Peyer's patch (tissue), 4 donors: ENCODE results near the gene GP1BA. TPM values are rescaled to one million over a fixed set of nuclear protein-coding genes. Genes with fewer than 3 reads are reported as not detected.

Experiments
- DNase-seq, 3 donors: peaks; one replicate each; pipeline ENCODE4 v3.0.0-alpha.2; 2017 to 2019
- H3K27ac ChIP-seq, 4 donors: fragments of 200-600 bp; sonication (generic); one replicate each; pipeline ENCODE4 v1.5.1; 2016 to 2019
- H3K27me3 ChIP-seq, 2 donors: fragments of 200-600 bp; sonication (generic); one replicate each; pipeline ENCODE4 v1.5.1; 2019
- H3K36me3 ChIP-seq, 3 donors: fragments of 200-600 bp; sonication (generic); one replicate each; pipeline ENCODE4 v1.5.1; 2016 to 2019
- H3K4me1 ChIP-seq, 4 donors: fragments of 200-600 bp; sonication (generic); one replicate each; pipeline ENCODE4 v1.5.1; 2016 to 2019
- H3K4me3 ChIP-seq, 4 donors: fragments of 200-600 bp; sonication (generic); 1 replicate in 3 of 4; 2 replicates in 1 of 4; pipeline ENCODE4 v1.5.1; 2016 to 2019; ENCODE audit warnings: mild to moderate bottlenecking in 1 of 4
- H3K9me3 ChIP-seq, 4 donors: fragments of 200-600 bp; sonication (generic); one replicate each; pipeline ENCODE4 v1.5.1; 2016 to 2019; ENCODE audit warnings: mild to moderate bottlenecking in 1 of 4
- POLR2A ChIP-seq, 2 donors: fragments of 450-650 bp; IDR thresholded peaks; one replicate each; pipeline ENCODE4 v1.5.1; 2017; ENCODE audit warnings: antibody characterized with exemption in 2 of 2, mild to moderate bottlenecking in 2 of 2, moderate library complexity in 2 of 2
- total RNA-seq, 4 donors: library from RNA; depleted of rRNA; stranded (reverse); fragments of >200 nt; gene quantifications; one replicate each; pipeline ENCODE4 v1.1.0, GENCODE V29; 2016
- TF ChIP-seq, protein P1 (sequence below), 6 experiments: fragments of 450-650 bp in 4 of 6; fragments of 200-600 bp in 2 of 6; sonication (generic) in 1 of 6; IDR thresholded peaks; one replicate each; pipeline ENCODE4 v1.5.1; 2017 to 2019; ENCODE audit warnings: antibody characterized with exemption in 6 of 6, mild to moderate bottlenecking in 3 of 6, moderate library complexity in 1 of 6

The GP1BA gene
- total RNA-seq, 4 donors from 2014 or later = not detected

DNA sequence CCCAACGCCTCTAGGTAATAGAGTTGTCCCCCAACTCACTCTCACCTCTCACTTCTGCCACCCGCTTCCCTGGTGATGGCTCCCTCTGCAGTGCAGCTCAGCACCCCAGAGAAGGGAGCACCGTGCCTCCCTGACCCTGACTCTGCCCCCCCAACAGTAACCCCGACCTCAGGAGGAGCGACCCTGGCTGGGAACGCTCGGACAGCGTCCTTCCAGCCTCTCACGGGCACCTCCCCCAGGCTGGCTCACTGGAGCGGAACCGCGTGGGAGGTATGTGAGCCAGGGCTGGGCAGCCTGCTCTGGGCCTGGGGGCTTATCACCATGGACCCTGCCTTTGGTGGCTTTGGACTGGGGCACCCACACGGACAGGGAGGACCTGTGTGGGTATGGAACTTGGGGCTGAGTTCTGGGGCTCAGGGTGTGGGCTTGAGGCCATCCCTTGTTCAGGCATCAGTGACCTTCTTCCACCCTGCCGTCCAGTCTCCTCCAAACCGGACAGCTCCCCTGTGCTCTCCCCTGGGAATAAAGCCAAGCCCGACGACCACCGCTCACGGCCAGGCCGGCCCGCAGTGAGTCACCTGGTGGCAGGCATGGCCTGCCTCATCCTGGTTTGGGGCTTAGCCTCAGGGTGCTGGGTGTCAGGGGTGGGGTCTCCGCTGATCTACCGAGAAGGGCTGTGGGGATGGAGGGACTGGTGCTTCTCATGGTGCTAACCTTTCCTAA is 39.4 kb upstream of the GP1BA start:
- Histone ChIP-seq H3K4me1 (no peaks in the 10 kb centered on the region), H3K4me3 (no peak overlapping the region), H3K27ac (no peak overlapping the region), H3K36me3 (peaks cover 0 to 90% (median 0%) of the 10 kb centered on the region in 3 donors), H3K27me3 (no peaks in the 10 kb centered on the region), H3K9me3 (no peaks in the 10 kb centered on the region)
- TF ChIP-seq, protein P1, sequence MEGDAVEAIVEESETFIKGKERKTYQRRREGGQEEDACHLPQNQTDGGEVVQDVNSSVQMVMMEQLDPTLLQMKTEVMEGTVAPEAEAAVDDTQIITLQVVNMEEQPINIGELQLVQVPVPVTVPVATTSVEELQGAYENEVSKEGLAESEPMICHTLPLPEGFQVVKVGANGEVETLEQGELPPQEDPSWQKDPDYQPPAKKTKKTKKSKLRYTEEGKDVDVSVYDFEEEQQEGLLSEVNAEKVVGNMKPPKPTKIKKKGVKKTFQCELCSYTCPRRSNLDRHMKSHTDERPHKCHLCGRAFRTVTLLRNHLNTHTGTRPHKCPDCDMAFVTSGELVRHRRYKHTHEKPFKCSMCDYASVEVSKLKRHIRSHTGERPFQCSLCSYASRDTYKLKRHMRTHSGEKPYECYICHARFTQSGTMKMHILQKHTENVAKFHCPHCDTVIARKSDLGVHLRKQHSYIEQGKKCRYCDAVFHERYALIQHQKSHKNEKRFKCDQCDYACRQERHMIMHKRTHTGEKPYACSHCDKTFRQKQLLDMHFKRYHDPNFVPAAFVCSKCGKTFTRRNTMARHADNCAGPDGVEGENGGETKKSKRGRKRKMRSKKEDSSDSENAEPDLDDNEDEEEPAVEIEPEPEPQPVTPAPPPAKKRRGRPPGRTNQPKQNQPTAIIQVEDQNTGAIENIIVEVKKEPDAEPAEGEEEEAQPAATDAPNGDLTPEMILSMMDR (IDR thresholded peaks at IDR 0.05) = no peak
- no peak for TF ChIP-seq POLR2A (IDR thresholded peaks at IDR 0.05)
- DNase-seq = no peak

DNA sequence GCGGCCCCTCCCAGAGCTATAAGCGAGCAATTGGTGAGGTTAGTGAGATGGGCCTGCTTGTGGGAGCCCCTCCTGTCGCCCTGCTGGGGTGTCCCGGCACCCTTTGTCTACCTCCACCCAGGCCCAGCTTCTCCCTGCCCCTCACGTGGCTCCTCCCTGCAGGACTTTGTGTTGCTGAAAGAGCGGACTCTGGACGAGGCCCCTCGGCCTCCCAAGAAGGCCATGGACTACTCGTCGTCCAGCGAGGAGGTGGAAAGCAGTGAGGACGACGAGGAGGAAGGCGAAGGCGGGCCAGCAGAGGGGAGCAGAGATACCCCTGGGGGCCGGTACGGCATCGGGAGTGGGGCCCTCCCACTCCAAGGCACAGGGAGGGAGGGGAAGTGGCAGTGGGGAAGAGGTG is 38.8 kb upstream of the GP1BA start:
- peaks cover 0 to 84% (median 0%) of the 10 kb centered on the region in 3 donors for H3K36me3 ChIP-seq
- no peak for DNase-seq
- no peak overlapping the region for H3K4me3 ChIP-seq

DNA sequence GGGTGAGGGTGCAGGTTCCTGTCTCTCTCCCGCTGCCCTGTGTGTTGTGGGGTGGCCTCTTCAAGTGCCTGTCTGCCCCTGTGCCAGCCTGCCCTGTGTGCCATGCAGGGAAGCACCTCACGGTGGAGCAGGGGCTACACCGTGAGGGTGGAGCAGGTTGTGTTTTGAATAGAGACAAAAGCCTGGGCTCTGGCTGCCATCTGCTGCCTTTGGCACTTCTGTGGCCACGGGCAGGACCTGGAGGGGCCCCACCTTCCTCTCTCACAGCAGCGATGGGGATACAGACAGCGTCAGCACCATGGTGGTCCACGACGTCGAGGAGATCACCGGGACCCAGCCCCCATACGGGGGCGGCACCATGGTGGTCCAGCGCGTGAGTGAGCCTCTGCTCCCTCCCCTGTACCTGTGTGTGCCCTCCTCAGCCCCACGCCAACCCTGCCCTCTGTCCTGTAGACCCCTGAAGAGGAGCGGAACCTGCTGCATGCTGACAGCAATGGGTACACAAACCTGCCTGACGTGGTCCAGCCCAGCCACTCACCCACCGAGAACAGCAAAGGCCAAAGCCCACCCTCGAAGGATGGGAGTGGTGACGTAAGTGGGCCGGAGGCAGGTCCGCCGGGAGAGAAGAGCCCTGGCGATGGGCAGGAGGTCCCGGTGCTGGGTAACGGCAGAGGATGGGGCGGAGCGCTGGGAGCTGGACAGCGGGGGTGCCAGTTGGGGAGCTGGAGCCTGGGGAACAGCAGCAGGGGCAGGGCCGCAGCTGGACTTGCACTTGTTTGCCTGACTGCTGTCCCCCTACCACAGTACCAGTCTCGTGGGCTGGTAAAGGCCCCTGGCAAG is 38.1 kb upstream of the GP1BA start:
- peaks cover 0 to 82% (median 0%) of the 10 kb centered on the region in 3 donors for H3K36me3 ChIP-seq
- H3K4me3 ChIP-seq = no peak overlapping the region
- H3K27me3 ChIP-seq = no peaks in the 10 kb centered on the region
- H3K4me1 ChIP-seq = peaks cover 0 to 4% (median 1%) of the 10 kb centered on the region in 4 donors
- TF ChIP-seq, protein P1 (IDR thresholded peaks at IDR 0.05) = no peak
- no peak for TF ChIP-seq POLR2A (IDR thresholded peaks at IDR 0.05)
- H3K9me3 ChIP-seq = no peaks in the 10 kb centered on the region
- DNase-seq = no peak
- no peak overlapping the region for H3K27ac ChIP-seq

More for the DNA sequence above, 38.8 kb upstream of the GP1BA start:
- no peak overlapping the region for H3K27ac ChIP-seq
- no peaks in the 10 kb centered on the region for H3K27me3 ChIP-seq
- no peaks in the 10 kb centered on the region for H3K9me3 ChIP-seq
- no peaks in the 10 kb centered on the region for H3K4me1 ChIP-seq
- no peak for TF ChIP-seq POLR2A (IDR thresholded peaks at IDR 0.05)
- TF ChIP-seq, protein P1 (IDR thresholded peaks at IDR 0.05) = no peak

DNA sequence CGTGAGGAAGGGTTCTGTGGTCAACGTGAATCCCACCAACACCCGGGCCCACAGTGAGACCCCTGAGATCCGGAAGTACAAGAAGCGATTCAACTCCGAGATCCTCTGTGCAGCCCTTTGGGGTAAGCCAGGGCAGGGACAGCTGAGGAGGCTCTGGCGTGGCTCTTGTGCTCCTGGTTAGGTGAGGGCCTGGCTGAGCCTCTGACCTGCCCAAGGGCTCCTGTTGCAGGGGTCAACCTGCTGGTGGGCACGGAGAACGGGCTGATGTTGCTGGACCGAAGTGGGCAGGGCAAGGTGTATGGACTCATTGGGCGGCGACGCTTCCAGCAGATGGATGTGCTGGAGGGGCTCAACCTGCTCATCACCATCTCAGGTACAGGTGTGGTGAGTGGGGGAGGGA is 37.0 kb upstream of the GP1BA start:
- H3K27me3 ChIP-seq = no peaks in the 10 kb centered on the region
- no peak for DNase-seq
- no peak overlapping the region for H3K27ac ChIP-seq
- no peak overlapping the region for H3K4me3 ChIP-seq
- H3K4me1 ChIP-seq = peaks cover 0 to 13% (median 5%) of the 10 kb centered on the region in 4 donors
- TF ChIP-seq POLR2A (IDR thresholded peaks at IDR 0.05) = no peak
- TF ChIP-seq, protein P1 (IDR thresholded peaks at IDR 0.05) = no peak
- H3K9me3 ChIP-seq = no peaks in the 10 kb centered on the region
- H3K36me3 ChIP-seq = peaks cover 0 to 73% (median 0%) of the 10 kb centered on the region in 3 donors

DNA sequence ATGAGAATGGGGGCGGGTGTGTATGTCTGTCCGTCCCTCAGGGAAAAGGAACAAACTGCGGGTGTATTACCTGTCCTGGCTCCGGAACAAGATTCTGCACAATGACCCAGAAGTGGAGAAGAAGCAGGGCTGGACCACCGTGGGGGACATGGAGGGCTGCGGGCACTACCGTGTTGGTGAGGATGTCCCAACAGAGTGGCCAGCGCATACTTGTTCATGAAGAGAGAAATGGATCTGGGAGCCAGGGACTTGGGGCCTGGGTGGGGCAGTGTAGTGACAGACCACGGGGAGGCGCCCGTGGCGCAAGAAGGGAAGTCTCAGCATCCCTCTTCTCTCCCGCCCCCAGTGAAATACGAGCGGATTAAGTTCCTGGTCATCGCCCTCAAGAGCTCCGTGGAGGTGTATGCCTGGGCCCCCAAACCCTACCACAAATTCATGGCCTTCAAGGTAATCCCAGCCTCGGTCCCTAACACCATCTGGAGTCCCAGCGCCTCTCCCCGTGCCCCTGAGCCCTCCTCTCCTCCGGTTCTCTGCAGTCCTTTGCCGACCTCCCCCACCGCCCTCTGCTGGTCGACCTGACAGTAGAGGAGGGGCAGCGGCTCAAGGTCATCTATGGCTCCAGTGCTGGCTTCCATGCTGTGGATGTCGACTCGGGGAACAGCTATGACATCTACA is 36.3 kb upstream of the GP1BA start:
- no peak for DNase-seq
- Histone ChIP-seq H3K27ac (no peak overlapping the region), H3K4me3 (no peak overlapping the region), H3K27me3 (no peaks in the 10 kb centered on the region), H3K36me3 (peaks cover 0 to 67% (median 0%) of the 10 kb centered on the region in 3 donors), H3K9me3 (no peaks in the 10 kb centered on the region), H3K4me1 (peaks cover 0 to 20% (median 8%) of the 10 kb centered on the region in 4 donors)
- no peak for TF ChIP-seq POLR2A (IDR thresholded peaks at IDR 0.05)
- TF ChIP-seq, protein P1 (IDR thresholded peaks at IDR 0.05) = no peak
